MG63 (cell line): ENCODE measurements around the gene DERL3. TPM values are rescaled to one million over a fixed set of nuclear protein-coding genes. Genes with fewer than 3 reads are reported as not detected.

ENCODE experiments used
- DNase-seq: peaks from one replicate; pipeline ENCODE4 v3.0.0-alpha.2; 2020
- H3K27me3 ChIP-seq: fragments of 250-450 bp; sonication (Bioruptor Pico); 2 replicates; pipeline ENCODE4 v1.5.1; 2020; ENCODE audit warnings: mild to moderate bottlenecking, moderate library complexity
- H3K36me3 ChIP-seq: fragments of 250-450 bp; sonication (Bioruptor Pico); 2 replicates; pipeline ENCODE4 v1.5.1; 2020; ENCODE audit warnings: mild to moderate bottlenecking, moderate library complexity
- H3K4me3 ChIP-seq: fragments of 250-450 bp; sonication (Bioruptor Pico); 2 replicates; pipeline ENCODE4 v1.5.1; 2020; ENCODE audit warnings: mild to moderate bottlenecking, moderate library complexity
- H3K9me3 ChIP-seq: fragments of 250-450 bp; sonication (Bioruptor Pico); 2 replicates; pipeline ENCODE4 v1.5.1; 2020; ENCODE audit warnings: mild to moderate bottlenecking, moderate library complexity
- total RNA-seq: library from RNA; depleted of rRNA; stranded (reverse); fragments of >200 nt; shearing (Covaris generic); gene quantifications from 2 replicates; pipeline ENCODE4 v1.2.3, GENCODE V29; 2014; ENCODE audit warnings: low replicate concordance

Gene DERL3
- total RNA-seq, 1 experiment from 2014 or later: 0.72 TPM

DNA sequence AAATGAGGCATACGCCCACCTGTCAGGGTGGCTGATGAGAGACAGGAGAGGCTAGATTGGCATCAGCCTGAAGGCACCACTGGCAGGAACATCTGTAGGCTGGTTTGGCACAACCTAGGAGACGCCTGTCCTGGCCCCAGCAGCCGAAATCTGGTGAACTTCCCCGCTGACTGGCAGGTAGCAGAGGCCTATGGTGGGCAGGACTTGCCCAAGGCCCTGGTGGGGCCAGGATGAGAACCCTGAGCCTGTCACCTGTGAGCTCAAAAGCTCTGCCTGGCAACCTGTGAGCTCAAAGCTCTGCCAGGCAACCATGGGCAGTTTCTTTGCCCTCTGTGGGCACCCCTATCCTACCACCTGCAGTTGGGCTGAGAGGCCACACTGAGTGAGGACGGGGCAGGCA lies 2.5 kb downstream of the DERL3 start:
- Histone ChIP-seq H3K27me3 (no peaks in the 10 kb centered on the region), H3K4me3 (no peak overlapping the region), H3K9me3 (no peaks in the 10 kb centered on the region), H3K36me3 (peaks cover 9% of the 10 kb centered on the region)
- DNase-seq: no peak

DNA sequence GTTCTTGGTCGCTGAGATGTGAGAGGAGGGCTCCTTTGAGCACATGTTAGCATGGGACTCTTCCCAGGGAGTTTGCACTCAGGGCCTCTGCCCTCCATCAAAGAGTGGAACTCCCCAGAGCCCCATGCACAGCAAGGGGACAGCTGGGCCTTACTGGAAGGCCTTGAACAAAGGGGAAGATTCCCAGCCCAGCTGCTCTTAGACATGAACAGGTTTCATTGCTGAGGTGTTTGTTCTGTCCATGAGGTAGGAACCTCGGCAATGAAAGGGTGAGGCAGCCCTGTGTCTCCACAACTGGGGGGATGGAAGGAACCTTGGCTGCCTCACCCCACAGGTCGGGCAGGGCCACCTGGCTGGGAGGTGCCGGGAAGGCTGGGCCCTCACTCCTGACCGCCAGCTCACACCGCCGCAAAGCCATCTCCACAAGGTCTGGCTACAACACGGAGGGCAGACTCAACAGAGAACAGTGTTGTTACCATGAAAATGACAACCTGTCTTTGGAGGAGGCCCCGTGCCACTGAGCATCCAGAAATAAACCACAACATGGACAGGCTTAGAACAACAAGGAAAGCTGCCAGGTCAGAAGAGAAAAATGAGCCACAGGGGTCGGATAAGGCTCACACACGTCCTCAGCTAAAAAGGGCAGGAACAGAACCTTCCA lies 3.2 kb downstream of the DERL3 start:
- no peak for DNase-seq
- Histone ChIP-seq H3K36me3 (peaks cover 14% of the 10 kb centered on the region), H3K4me3 (no peak overlapping the region), H3K9me3 (no peaks in the 10 kb centered on the region), H3K27me3 (no peaks in the 10 kb centered on the region)

DNA sequence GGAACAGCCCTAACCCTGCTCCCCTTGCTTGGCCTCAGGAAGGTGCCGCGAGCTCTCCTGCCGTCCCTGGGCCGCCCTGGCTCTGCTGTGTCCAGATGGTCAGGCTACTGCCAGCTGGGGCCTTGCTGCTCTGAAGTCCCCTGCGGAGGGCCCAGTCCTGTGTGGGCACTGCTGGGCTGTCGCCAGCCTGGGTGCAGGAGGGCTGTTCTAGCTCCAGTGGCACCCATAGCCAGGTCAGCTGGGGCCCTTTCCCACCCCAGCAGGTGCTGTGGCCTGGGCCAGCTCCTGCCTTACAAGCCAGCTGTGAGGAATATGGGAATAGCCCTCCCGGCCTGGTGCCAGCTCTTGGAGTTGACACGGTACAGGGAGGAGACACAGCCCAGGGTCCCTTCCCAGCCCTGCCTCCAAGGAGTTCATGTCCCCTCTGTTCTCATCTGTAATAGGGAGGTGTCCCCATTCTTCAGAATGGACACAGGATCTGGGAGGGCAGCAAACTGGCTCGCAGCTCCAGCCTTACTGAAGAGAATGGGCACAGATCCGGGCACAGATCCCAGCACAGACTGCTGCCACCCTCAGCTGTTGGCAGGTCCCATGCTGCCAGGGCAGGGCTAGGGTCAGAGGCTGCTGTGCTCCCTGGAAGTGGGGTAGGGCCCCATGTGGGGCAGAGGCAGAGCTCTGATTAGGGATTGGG lies 3.9 kb downstream of the DERL3 start:
- no peak for DNase-seq
- H3K27me3 ChIP-seq: no peaks in the 10 kb centered on the region
- H3K9me3 ChIP-seq: no peaks in the 10 kb centered on the region
- no peak overlapping the region for H3K4me3 ChIP-seq
- peaks cover 18% of the 10 kb centered on the region for H3K36me3 ChIP-seq

DNA sequence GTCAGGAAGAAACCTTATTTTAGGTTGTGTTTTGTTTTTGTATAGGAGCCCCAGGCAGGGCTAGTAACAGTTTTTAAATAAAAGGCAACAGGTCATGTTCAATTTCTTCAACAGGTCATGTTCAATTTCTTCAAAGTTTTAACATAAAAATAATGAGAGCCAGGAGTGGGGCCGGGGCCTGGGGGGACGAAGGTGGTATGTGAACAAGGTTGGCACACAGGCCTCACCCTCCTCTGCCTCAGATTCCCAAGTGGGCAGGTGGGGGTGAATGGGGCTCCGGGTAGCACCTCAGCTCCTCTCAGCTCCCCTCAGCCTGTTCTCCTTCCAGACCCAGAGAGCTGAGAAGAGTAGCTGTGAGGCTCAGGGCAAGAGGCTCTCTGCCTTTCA lies 4.4 kb downstream of the DERL3 start:
- Histone ChIP-seq H3K9me3 (no peaks in the 10 kb centered on the region), H3K36me3 (peaks cover 18% of the 10 kb centered on the region), H3K4me3 (no peak overlapping the region), H3K27me3 (no peaks in the 10 kb centered on the region)
- no peak for DNase-seq

DNA sequence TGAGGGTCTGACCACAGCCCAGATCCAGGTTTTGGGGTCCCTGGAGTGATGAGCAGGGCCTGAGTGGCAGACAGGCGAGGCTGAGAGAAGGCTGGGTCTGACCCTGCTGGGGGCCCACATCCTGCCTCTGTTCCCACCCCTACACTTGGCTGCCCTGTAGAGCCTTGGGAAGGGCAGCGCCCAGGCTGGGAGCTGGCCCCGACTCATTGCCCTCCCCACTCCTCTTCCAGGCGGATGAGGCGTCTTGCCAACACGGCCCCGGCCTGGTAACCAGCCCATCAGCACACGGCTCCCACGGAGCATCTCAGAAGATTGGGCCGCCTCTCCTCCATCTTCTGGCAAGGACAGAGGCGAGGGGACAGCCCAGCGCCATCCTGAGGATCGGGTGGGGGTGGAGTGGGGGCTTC lies 4.9 kb downstream of the DERL3 start:
- Histone ChIP-seq H3K9me3 (no peaks in the 10 kb centered on the region), H3K27me3 (no peaks in the 10 kb centered on the region), H3K36me3 (peaks cover 18% of the 10 kb centered on the region), H3K4me3 (no peak overlapping the region)
- DNase-seq: no peak

DNA sequence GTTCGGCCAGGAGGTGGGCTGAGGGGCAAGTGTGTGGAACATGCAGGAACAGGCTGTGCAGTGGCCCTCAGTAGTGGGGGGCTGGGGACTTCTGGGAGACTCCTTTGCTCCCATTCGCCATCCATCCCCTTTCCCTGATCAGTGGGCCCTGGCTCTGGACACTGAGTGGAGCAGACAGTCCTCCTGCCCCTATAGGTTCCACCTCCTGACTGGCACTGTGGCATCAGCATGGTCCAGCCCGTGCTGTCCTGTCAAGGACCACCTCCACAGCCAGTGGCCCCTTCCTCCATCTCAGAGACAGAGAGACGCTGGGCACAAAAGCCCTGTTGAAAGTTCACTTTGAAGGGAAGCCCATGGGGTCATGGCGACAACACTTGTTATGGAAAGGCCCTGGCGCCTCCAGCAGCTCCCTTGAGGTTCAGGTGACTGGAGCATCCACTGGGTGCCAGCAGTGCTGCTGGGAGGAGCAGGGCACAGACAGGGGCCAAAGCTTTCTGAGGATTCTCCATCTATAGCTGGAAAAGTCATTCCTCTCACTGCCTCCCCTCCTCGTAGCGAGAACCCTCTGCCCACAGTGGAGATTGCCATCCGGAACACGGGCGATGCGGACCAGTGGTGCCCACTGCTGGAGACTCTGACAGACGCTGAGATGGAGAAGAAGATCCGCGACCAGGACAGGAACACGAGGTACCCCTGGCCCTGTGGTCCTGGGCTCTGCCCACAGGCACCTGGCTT lies 5.6 kb downstream of the DERL3 start:
- H3K9me3 ChIP-seq: no peaks in the 10 kb centered on the region
- no peaks in the 10 kb centered on the region for H3K27me3 ChIP-seq
- no peak for DNase-seq
- no peak overlapping the region for H3K4me3 ChIP-seq
- peaks cover 18% of the 10 kb centered on the region for H3K36me3 ChIP-seq

DNA sequence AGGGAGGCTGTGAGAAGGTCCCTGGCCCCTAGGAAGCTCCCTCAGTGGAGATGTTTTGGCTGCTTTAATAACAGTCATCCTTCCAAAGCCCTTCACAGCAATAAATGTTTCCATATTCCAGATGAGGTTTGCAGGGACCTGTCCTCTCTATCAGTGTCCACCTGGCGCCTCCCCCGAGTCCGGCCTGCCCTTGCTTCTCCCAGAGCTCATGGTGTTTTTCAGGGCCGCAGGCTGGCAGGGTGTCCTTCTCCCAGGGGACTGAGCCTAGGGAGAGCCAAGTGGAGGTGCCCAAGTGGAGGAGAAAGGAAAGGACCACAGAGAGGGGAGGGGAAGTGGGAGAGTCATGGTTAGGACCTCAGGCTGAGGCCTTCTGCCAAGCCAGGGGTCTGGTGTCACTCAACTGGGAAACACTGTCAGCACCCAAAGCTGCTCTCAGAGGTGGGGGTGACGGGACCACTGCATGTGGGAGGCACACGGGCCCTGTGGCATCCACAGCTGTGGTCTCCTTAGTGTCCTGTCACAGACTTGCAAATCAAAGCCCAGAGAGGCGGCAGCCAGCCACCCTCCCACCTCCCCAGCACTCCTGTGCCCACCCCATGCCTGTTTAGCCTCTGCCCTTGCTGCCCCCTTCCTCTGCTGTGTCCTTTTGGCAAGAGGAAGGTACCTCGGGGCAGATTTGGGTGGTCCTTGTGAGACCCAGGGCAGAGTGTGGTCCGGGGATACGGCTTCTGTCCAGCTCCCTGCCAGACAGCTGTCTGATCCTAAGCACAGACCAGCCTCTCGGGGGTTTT lies 6.4 kb downstream of the DERL3 start:
- H3K36me3 ChIP-seq: peaks cover 20% of the 10 kb centered on the region
- H3K4me3 ChIP-seq: no peak overlapping the region
- no peak for DNase-seq
- H3K9me3 ChIP-seq: no peaks in the 10 kb centered on the region
- H3K27me3 ChIP-seq: no peaks in the 10 kb centered on the region

DNA sequence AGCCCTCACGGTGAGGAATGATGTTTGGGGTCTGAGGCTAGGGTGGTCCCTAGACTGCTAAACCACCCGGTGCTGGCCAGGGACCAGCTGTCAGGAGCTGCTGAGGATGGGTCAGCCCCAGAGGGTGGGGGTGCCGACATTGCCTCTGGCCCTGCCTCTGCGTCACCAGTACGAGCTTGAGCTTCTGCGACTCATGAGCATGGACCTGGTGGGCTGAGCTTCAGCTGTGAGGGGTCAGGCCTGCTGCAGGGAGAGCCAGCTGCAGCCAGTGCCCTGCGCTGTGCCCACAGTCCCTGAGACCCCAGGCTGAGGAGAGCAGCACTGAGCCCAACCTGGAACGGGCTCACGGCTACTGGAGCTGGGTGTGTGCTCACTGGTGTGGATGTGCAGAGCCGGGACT lies 7.0 kb downstream of the DERL3 start:
- no peak for DNase-seq
- no peaks in the 10 kb centered on the region for H3K9me3 ChIP-seq
- H3K4me3 ChIP-seq: no peak overlapping the region
- peaks cover 23% of the 10 kb centered on the region for H3K36me3 ChIP-seq
- no peaks in the 10 kb centered on the region for H3K27me3 ChIP-seq

DNA sequence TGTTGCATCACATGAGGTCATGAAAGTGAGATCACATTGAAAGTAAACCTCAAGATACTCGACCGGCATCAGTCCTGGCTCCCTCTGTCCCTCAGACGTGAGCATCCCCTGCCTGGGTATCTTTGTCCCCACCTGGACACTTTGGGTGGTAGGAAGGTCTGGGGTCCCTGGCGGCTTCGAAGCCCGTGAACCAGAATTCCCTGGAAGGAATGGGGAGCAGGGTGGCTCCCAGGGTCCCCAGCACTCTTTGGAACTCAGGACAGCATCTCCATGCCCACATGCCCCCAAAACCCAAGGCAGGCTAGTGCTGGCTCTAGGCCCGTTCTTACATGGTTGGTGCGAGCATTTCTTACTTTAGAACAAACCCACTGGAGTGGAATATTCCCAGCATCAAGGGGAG lies 7.5 kb downstream of the DERL3 start:
- Histone ChIP-seq H3K27me3 (no peaks in the 10 kb centered on the region), H3K9me3 (no peaks in the 10 kb centered on the region), H3K4me3 (no peak overlapping the region), H3K36me3 (peaks cover 26% of the 10 kb centered on the region)
- no peak for DNase-seq

DNA sequence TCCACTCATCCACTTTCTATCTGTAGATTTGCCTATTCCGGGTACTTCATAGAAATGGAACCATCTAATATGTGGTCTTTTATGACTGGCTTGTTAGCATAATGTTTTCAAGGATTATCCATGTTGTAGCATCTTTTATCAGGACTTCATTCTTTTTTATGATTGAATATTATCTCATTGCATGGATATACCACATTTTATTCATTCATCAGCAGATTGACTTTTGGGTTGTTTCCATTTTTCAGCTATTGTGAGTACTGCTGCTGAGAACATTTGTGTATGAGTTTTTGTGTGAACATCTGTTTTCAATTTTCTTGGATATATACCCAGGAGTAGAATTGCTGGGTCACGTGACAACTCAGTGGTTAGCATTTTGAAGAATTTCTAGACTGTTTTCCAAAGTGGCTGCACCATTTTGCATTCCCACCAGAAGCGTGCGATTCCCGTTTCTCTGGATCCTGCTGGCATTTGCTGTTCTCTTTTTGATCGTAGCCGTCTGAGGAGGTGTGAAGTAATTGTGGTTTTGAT lies 8.9 kb downstream of the DERL3 start:
- peaks cover 36% of the 10 kb centered on the region for H3K36me3 ChIP-seq
- no peak for DNase-seq
- H3K27me3 ChIP-seq: no peaks in the 10 kb centered on the region
- H3K4me3 ChIP-seq: no peak overlapping the region
- no peaks in the 10 kb centered on the region for H3K9me3 ChIP-seq

DNA sequence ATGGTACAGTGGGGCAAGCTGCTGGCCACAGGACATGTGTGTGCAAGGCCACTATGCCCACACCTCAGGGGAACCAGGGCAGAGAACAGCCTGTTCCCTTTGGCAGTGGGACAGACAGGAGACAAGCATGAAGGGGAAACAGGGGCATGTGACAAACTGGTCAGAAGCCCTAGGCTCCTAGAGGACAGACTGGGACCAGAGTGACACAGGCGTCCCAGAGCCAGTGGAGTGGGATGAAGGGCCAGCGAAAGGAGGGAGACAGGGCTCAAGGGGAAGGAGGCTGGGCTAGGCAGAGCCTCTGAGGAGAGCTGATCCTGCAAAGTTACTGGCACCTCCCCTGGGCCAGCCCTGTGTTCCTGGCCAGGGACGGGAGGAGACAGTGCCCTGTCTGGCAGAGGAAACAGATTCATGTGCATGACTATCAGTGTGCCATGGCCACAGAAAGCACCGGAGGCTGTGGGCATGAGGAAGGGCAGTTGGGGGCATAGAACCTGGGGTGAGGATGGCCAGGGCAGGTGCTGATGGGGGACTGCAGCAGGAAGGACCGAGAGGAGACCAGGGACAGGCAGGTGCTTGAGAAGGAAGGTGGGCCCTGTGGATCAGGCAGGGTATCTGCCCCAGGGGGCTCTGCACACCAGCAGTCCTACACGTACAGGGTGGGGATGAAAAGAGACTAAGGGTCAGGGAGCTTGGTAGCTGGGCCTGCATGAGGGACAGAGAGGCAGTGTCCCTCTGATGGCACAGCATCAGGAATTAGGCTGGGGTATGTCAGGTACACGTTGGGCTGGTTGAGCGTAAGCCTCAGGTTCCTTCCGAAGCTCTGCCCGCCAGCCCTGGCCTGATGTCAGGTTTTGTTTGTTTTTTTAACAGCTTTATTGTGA lies 9.8 kb downstream of the DERL3 start:
- H3K36me3 ChIP-seq: peaks cover 38% of the 10 kb centered on the region
- no peaks in the 10 kb centered on the region for H3K9me3 ChIP-seq
- H3K4me3 ChIP-seq: no peak overlapping the region
- no peaks in the 10 kb centered on the region for H3K27me3 ChIP-seq
- DNase-seq: no peak

DNA sequence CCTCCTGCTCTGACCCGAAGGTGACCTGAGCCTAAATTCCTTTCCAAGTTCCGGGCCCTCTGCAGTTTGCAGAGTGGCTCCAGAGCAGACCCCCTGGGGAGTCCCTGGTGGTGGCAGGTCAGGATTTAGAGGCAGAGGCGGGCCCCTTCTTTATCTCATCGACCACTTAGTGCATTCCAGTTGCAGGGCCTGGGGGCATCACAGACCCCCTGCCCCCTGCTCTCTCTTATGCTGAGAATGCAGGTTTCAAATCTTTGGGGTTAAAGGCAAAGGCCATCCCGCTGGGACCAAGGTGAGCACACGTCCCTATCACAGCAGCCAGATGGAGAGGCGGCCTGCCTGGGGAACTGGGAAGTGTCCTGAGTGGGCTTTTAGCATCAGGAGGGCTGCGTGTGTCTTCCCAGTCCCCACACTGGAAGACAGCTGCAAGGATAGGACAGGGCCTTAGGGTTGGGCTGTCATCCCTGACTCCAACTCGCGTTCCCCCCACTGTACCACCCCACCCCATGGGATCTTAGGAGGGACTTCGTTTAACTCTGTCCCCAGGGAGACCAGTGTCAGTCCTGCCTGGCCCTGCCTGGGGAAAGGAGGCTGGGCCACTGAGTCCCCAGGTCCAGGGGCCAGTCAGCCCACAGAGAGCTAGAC lies 11.3 kb downstream of the DERL3 start:
- no peaks in the 10 kb centered on the region for H3K27me3 ChIP-seq
- no peak for DNase-seq
- H3K9me3 ChIP-seq: no peaks in the 10 kb centered on the region
- H3K4me3 ChIP-seq: no peak overlapping the region
- peaks cover 36% of the 10 kb centered on the region for H3K36me3 ChIP-seq

DNA sequence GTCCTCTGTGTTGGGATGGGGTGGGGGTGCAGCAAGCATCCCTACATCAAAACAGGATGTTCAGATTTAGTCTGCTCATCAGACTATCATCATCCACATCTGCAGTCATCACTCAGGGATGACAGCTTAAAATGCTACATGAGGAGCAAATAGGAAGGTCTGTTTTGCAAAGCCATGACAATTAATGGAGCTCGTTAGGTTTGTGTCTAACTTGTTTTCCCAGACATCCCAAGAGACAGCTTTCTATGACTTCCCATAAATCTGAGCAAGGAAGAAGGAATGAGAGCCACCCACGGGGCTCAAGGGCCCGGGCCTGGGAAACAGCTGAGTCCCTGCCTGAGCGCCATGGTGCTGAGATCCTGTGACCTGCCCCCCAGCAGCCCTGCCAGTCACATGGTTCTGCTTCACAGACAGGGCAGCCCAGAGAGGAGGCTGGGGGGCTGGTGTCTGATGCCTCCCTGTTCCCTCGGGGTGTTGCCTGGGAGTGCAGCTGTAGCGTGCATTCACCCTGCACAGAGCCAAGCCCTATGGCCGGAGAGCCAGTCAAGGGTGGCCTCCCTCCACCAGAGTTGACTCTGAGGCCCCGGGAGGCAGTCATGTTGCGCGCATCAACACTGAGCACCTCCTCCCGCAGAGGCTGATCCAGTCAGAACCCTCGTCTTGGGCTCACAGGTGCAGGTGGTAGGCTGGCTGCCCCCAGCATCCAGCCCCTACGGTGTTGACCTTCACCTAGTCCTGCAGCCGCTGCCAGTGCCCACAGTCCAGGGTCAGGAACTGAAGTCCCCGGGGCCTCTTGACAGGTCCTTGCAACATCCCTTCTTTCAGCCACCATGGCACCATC lies 12.1 kb downstream of the DERL3 start:
- no peaks in the 10 kb centered on the region for H3K9me3 ChIP-seq
- no peaks in the 10 kb centered on the region for H3K27me3 ChIP-seq
- no peak for DNase-seq
- H3K36me3 ChIP-seq: peaks cover 36% of the 10 kb centered on the region
- H3K4me3 ChIP-seq: no peak overlapping the region

DNA sequence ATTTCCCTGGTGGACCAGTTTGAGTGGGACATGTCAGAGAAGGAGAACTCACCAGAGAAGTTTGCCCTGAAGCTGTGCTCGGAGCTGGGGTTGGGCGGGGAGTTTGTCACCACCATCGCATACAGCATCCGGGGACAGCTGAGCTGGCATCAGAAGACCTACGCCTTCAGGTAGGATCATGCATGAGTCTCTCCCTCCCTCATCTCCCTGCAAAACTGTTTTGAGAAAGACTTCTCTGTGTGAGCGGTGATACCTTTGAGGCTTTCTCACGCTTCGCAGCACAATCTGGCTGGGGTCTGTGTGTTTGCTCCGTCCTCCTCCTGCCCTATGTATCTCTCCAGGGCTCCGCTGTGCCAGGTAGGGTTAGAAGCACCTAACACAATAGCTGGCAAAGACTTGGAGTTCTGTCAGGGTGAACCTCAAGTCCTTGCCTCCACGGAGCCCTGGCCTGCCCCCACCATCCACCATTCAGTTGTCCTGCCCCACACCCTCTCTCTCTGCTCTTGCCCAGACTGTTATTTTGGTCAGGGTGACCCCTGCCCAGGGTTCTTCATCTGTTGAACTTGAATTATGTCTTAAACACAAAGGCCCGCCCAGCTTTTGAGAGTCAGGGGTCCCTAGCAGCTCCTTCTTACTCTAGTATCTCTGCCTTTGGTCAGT lies 13.4 kb downstream of the DERL3 start:
- peaks cover 38% of the 10 kb centered on the region for H3K36me3 ChIP-seq
- no peak overlapping the region for H3K4me3 ChIP-seq
- H3K27me3 ChIP-seq: no peaks in the 10 kb centered on the region
- H3K9me3 ChIP-seq: no peaks in the 10 kb centered on the region
- DNase-seq: no peak
